ENCODE data around the gene SIRT7. TPM values are rescaled to one million over a fixed set of nuclear protein-coding genes. Genes with fewer than 3 reads are reported as not detected.

Gene SIRT7
- total RNA-seq, 1 experiment from 2014 or later = 51.6 TPM

- CTCF ChIA-PET = no interaction called here
- Histone ChIP-seq H3K27me3 (ENCODE audit: low read length) (no peaks in the 10 kb centered on the region), H3K9me3 (ENCODE audit: low read length) (no peaks in the 10 kb centered on the region), H2AFZ (ENCODE audit: low read length) (no peak overlapping the region), H3K4me1 (ENCODE audit: insufficient read depth, low read length) (peaks cover 12% of the 10 kb centered on the region), H3K36me3 (ENCODE audit: low read depth, low read length) (no peaks in the 10 kb centered on the region), H3K4me3 (ENCODE audit: low read length) (no peak overlapping the region), H3K27ac (ENCODE audit: low read length) (no peak overlapping the region), H3F3A (ENCODE audit: low read length, unreplicated experiment) (no peaks in the 10 kb centered on the region), H3K79me2 (ENCODE audit: low read length) (peaks cover 19% of the 10 kb centered on the region), H4K20me1 (ENCODE audit: low read length) (no peaks in the 10 kb centered on the region), H3K4me2 (ENCODE audit: low read length) (no peak overlapping the region), H3K9ac (ENCODE audit: low read length) (no peak overlapping the region), H3K9me2 (replicated peaks; ENCODE audit: low read length) (no peaks in the 10 kb centered on the region)
- POLR2A ChIA-PET (ENCODE audit: unreplicated experiment) = no interaction called here
- ATAC-seq = no peak
- BruUV-seq (replicated peaks) = no TSS peak
- DNase-seq = no peak
- TF ChIP-seq CTCF (conservative IDR thresholded peaks at IDR 0.05; ENCODE audit: low read depth, low read length) (no peak), EZH2phosphoT487 (IDR thresholded peaks at IDR 0.05; ENCODE audit: borderline replicate concordance, low read length) (no peak), EZH2 (IDR thresholded peaks at IDR 0.05; ENCODE audit: low read length, unreplicated experiment) (no peak)
- intact Hi-C loops (cut with micrococcal nuclease) = no loop called here
These were observed 16.3 kb upstream of the SIRT7 start for GRCh38 chr17:81934098-81934757.

GRCh38 chr17:81933178-81933699 lies 15.3 kb upstream of the SIRT7 start:
- no peak for TF ChIP-seq EZH2phosphoT487 (IDR thresholded peaks at IDR 0.05; ENCODE audit: borderline replicate concordance, low read length)
- TF ChIP-seq CTCF (conservative IDR thresholded peaks at IDR 0.05; ENCODE audit: low read depth, low read length) = no peak
- no peak for TF ChIP-seq EZH2 (IDR thresholded peaks at IDR 0.05; ENCODE audit: low read length, unreplicated experiment)
- Histone ChIP-seq H3K9me2 (replicated peaks; ENCODE audit: low read length) (no peaks in the 10 kb centered on the region), H3K27ac (ENCODE audit: low read length) (no peak overlapping the region), H3K9ac (ENCODE audit: low read length) (no peak overlapping the region), H3K36me3 (ENCODE audit: low read depth, low read length) (no peaks in the 10 kb centered on the region), H3K9me3 (ENCODE audit: low read length) (no peaks in the 10 kb centered on the region), H3K4me1 (ENCODE audit: insufficient read depth, low read length) (peaks cover 20% of the 10 kb centered on the region), H3K27me3 (ENCODE audit: low read length) (no peaks in the 10 kb centered on the region), H3K4me2 (ENCODE audit: low read length) (no peak overlapping the region), H4K20me1 (ENCODE audit: low read length) (no peaks in the 10 kb centered on the region), H2AFZ (ENCODE audit: low read length) (no peak overlapping the region), H3K79me2 (ENCODE audit: low read length) (peaks cover 29% of the 10 kb centered on the region), H3F3A (ENCODE audit: low read length, unreplicated experiment) (no peaks in the 10 kb centered on the region), H3K4me3 (ENCODE audit: low read length) (no peak overlapping the region)
- ATAC-seq = no peak
- no TSS peak for BruUV-seq (replicated peaks)
- intact Hi-C loops (cut with micrococcal nuclease) = no loop called here
- no peak for DNase-seq
- CTCF ChIA-PET = no interaction called here
- POLR2A ChIA-PET (ENCODE audit: unreplicated experiment) = no interaction called here

GRCh38 chr17:81932333-81932983 lies 14.5 kb upstream of the SIRT7 start:
- no peaks in the 10 kb centered on the region for H3K9me3 ChIP-seq (ENCODE audit: low read length)
- H4K20me1 ChIP-seq (ENCODE audit: low read length) = no peaks in the 10 kb centered on the region
- H3K4me3 ChIP-seq (ENCODE audit: low read length) = no peak overlapping the region
- POLR2A ChIA-PET (ENCODE audit: unreplicated experiment) = no interaction called here
- H3K9me2 ChIP-seq (replicated peaks; ENCODE audit: low read length) = no peaks in the 10 kb centered on the region
- no peak overlapping the region for H3K9ac ChIP-seq (ENCODE audit: low read length)
- H3K4me2 ChIP-seq (ENCODE audit: low read length) = no peak overlapping the region
- H3K27me3 ChIP-seq (ENCODE audit: low read length) = no peaks in the 10 kb centered on the region
- TF ChIP-seq CTCF (conservative IDR thresholded peaks at IDR 0.05; ENCODE audit: low read depth, low read length) = no peak
- TF ChIP-seq EZH2 (IDR thresholded peaks at IDR 0.05; ENCODE audit: low read length, unreplicated experiment) = no peak
- no peak for TF ChIP-seq EZH2phosphoT487 (IDR thresholded peaks at IDR 0.05; ENCODE audit: borderline replicate concordance, low read length)
- no peak overlapping the region for H2AFZ ChIP-seq (ENCODE audit: low read length)
- H3F3A ChIP-seq (ENCODE audit: low read length, unreplicated experiment) = no peaks in the 10 kb centered on the region
- CTCF ChIA-PET = no interaction called here
- H3K27ac ChIP-seq (ENCODE audit: low read length) = no peak overlapping the region
- BruUV-seq (replicated peaks) = no TSS peak
- no peaks in the 10 kb centered on the region for H3K36me3 ChIP-seq (ENCODE audit: low read depth, low read length)
- DNase-seq = no peak
- no peak for ATAC-seq
- H3K4me1 ChIP-seq (ENCODE audit: insufficient read depth, low read length) = peaks cover 20% of the 10 kb centered on the region
- intact Hi-C loops (cut with micrococcal nuclease) = no loop called here
- H3K79me2 ChIP-seq (ENCODE audit: low read length) = peaks cover 31% of the 10 kb centered on the region

All from PC-3 (cell line).